Measurements from ENCODE around the gene ST6GALNAC3.

ST6GALNAC3 gene

GRCh38 chr1:76371941-76372340, 297.4 kb downstream of the ST6GALNAC3 start:
- no peak for DNase-seq

- DNase-seq = no peak
These were observed 299.5 kb downstream of the ST6GALNAC3 start for GRCh38 chr1:76374086-76374485.

- DNase-seq = no peak
These were observed 302.7 kb downstream of the ST6GALNAC3 start for GRCh38 chr1:76377247-76377646.

GRCh38 chr1:76379506-76379905, 305.0 kb downstream of the ST6GALNAC3 start:
- DNase-seq = no peak

GRCh38 chr1:76381450-76382097, 307.0 kb downstream of the ST6GALNAC3 start:
- no peak for DNase-seq

- DNase-seq = no peak
These were observed 313.7 kb downstream of the ST6GALNAC3 start for GRCh38 chr1:76388261-76388660.

GRCh38 chr1:76390456-76390855, 315.9 kb downstream of the ST6GALNAC3 start:
- DNase-seq = no peak

GRCh38 chr1:76395059-76395458, 320.5 kb downstream of the ST6GALNAC3 start:
- DNase-seq = no peak

GRCh38 chr1:76402128-76402527, 327.6 kb downstream of the ST6GALNAC3 start:
- no peak for DNase-seq

GRCh38 chr1:76408303-76408702, 333.8 kb downstream of the ST6GALNAC3 start:
- no peak for DNase-seq

- DNase-seq = no peak
These were observed 336.0 kb downstream of the ST6GALNAC3 start for GRCh38 chr1:76410499-76410898.

GRCh38 chr1:76418531-76418930, 344.0 kb downstream of the ST6GALNAC3 start:
- DNase-seq = no peak

- DNase-seq = no peak
These were observed 345.1 kb downstream of the ST6GALNAC3 start for GRCh38 chr1:76419603-76420002.

- no peak for DNase-seq
These were observed 350.9 kb downstream of the ST6GALNAC3 start for GRCh38 chr1:76425201-76426145.

- no peak for DNase-seq
These were observed 352.1 kb downstream of the ST6GALNAC3 start for GRCh38 chr1:76426606-76427005.

GRCh38 chr1:76428028-76428427, 353.5 kb downstream of the ST6GALNAC3 start:
- DNase-seq = no peak

- no peak for DNase-seq
These were observed 356.0 kb downstream of the ST6GALNAC3 start for GRCh38 chr1:76430531-76430930.

- DNase-seq = no peak
These were observed 359.0 kb downstream of the ST6GALNAC3 start for GRCh38 chr1:76433526-76433925.

- DNase-seq = no peak
These were observed 368.7 kb downstream of the ST6GALNAC3 start for GRCh38 chr1:76443217-76443616.

- DNase-seq = no peak
These were observed 370.2 kb downstream of the ST6GALNAC3 start for GRCh38 chr1:76444773-76445172.

GRCh38 chr1:76450229-76450628, 375.7 kb downstream of the ST6GALNAC3 start:
- no peak for DNase-seq

- DNase-seq = no peak
These were observed 388.7 kb downstream of the ST6GALNAC3 start for GRCh38 chr1:76463278-76463677.

GRCh38 chr1:76463849-76464248, 389.3 kb downstream of the ST6GALNAC3 start:
- no peak for DNase-seq

GRCh38 chr1:76465030-76465429, 390.5 kb downstream of the ST6GALNAC3 start:
- no peak for DNase-seq

Measured in effector CD8-positive, alpha-beta T cell (primary cell).